ENCODE measurements around the gene KCNB1. TPM values are rescaled to one million over a fixed set of nuclear protein-coding genes. Genes with fewer than 3 reads are reported as not detected.

Gene KCNB1
- total and polyA plus RNA-seq, 4 donors: under 0.01 to 3.4 (median 1.4) TPM

GRCh38 chr20:49519777-49520359, 37.4 kb upstream of the KCNB1 start:
- H3K36me3 ChIP-seq (ENCODE audit: control insufficient read depth in 4 of 4, insufficient read depth in 3 of 4, low read depth in 1 of 4, low read length in 3 of 4): no peaks in the 10 kb centered on the region
- no peaks in the 10 kb centered on the region for H3K9me3 ChIP-seq (ENCODE audit: control insufficient read depth in 4 of 4, low read length in 3 of 4)
- TF ChIP-seq REST (IDR thresholded peaks at IDR 0.05): no peak
- TF ChIP-seq JUND (IDR thresholded peaks at IDR 0.05): no peak
- no peak for TF ChIP-seq MAX (IDR thresholded peaks at IDR 0.05)
- no peak for TF ChIP-seq NR2F2 (IDR thresholded peaks at IDR 0.05)
- TF ChIP-seq TAF1 (conservative IDR thresholded peaks at IDR 0.05): no peak
- TF ChIP-seq YY1 (IDR thresholded peaks at IDR 0.05): no peak
- no peak for TF ChIP-seq ATF3 (IDR thresholded peaks at IDR 0.05)
- no peak for TF ChIP-seq SP1 (IDR thresholded peaks at IDR 0.05)
- WGBS: 87% methylated on average over 5 of the region's 5 CpGs
- no peak overlapping the region for H3K27ac ChIP-seq (ENCODE audit: low read depth in 1 of 2, low read length in 2 of 2)
- H3K9ac ChIP-seq (ENCODE audit: low read depth in 1 of 2, low read length in 2 of 2): no peak overlapping the region
- no peak for DNase-seq (ENCODE audit: low spot score)
- no peak overlapping the region for H3K4me3 ChIP-seq (ENCODE audit: low read depth in 1 of 3, low read length in 3 of 3)
- H3K4me1 ChIP-seq (ENCODE audit: control insufficient read depth in 4 of 4, insufficient read depth in 4 of 4, low read length in 3 of 4): no peaks in the 10 kb centered on the region
- H3K27me3 ChIP-seq (ENCODE audit: control insufficient read depth in 4 of 4, insufficient read depth in 4 of 4, low read length in 3 of 4): no peaks in the 10 kb centered on the region

GRCh38 chr20:49519212-49519712, 36.8 kb upstream of the KCNB1 start:
- Histone ChIP-seq H3K36me3 (ENCODE audit: control insufficient read depth in 4 of 4, insufficient read depth in 3 of 4, low read depth in 1 of 4, low read length in 3 of 4) (no peaks in the 10 kb centered on the region), H3K9me3 (ENCODE audit: control insufficient read depth in 4 of 4, low read length in 3 of 4) (no peaks in the 10 kb centered on the region), H3K4me3 (ENCODE audit: low read depth in 1 of 3, low read length in 3 of 3) (no peak overlapping the region), H3K4me1 (ENCODE audit: control insufficient read depth in 4 of 4, insufficient read depth in 4 of 4, low read length in 3 of 4) (no peaks in the 10 kb centered on the region), H3K9ac (ENCODE audit: low read depth in 1 of 2, low read length in 2 of 2) (no peak overlapping the region), H3K27ac (ENCODE audit: low read depth in 1 of 2, low read length in 2 of 2) (no peak overlapping the region), H3K27me3 (ENCODE audit: control insufficient read depth in 4 of 4, insufficient read depth in 4 of 4, low read length in 3 of 4) (no peaks in the 10 kb centered on the region)
- WGBS: 73% methylated on average over 4 of the region's 4 CpGs
- DNase-seq (ENCODE audit: low spot score): no peak
- no peak for TF ChIP-seq NR2F2 (IDR thresholded peaks at IDR 0.05)
- TF ChIP-seq EGR1 (IDR thresholded peaks at IDR 0.05; ENCODE audit: low read depth in 2 of 2): no peak
- TF ChIP-seq YY1 (IDR thresholded peaks at IDR 0.05): no peak
- TF ChIP-seq RXRA (IDR thresholded peaks at IDR 0.05): no peak
- no peak for TF ChIP-seq HNF4G (IDR thresholded peaks at IDR 0.05)
- no peak for TF ChIP-seq TAF1 (conservative IDR thresholded peaks at IDR 0.05)
- TF ChIP-seq SP1 (IDR thresholded peaks at IDR 0.05): no peak
- no peak for TF ChIP-seq ATF3 (IDR thresholded peaks at IDR 0.05)

- H3K9ac ChIP-seq (ENCODE audit: low read depth in 1 of 2, low read length in 2 of 2): no peak overlapping the region
- no peak overlapping the region for H3K27ac ChIP-seq (ENCODE audit: low read depth in 1 of 2, low read length in 2 of 2)
- H3K4me1 ChIP-seq (ENCODE audit: control insufficient read depth in 4 of 4, insufficient read depth in 4 of 4, low read length in 3 of 4): no peaks in the 10 kb centered on the region
- H3K27me3 ChIP-seq (ENCODE audit: control insufficient read depth in 4 of 4, insufficient read depth in 4 of 4, low read length in 3 of 4): no peaks in the 10 kb centered on the region
- H3K4me3 ChIP-seq (ENCODE audit: low read depth in 1 of 3, low read length in 3 of 3): no peak overlapping the region
- TF ChIP-seq NR2F2 (IDR thresholded peaks at IDR 0.05): no peak
- no peak for TF ChIP-seq YY1 (IDR thresholded peaks at IDR 0.05)
- TF ChIP-seq MAX (IDR thresholded peaks at IDR 0.05): no peak
- no peak for DNase-seq (ENCODE audit: low spot score)
- H3K9me3 ChIP-seq (ENCODE audit: control insufficient read depth in 4 of 4, low read length in 3 of 4): no peaks in the 10 kb centered on the region
- no peaks in the 10 kb centered on the region for H3K36me3 ChIP-seq (ENCODE audit: control insufficient read depth in 4 of 4, insufficient read depth in 3 of 4, low read depth in 1 of 4, low read length in 3 of 4)
- WGBS: 87% methylated on average over 5 of the region's 5 CpGs
Observed at GRCh38 chr20:49518576-49518975, 36.1 kb upstream of the KCNB1 start.
